Sigmoid colon (tissue), 4 donors: ENCODE data around the gene HRK.

Experiments used
- CTCF ChIP-seq, 4 experiments: fragments of 450-650 bp in 3 of 4; fragments of 200-600 bp in 1 of 4; IDR thresholded peaks; one replicate each; pipeline ENCODE4 v1.5.1; 2016 to 2019; ENCODE audit warnings: antibody characterized with exemption in 4 of 4, mild to moderate bottlenecking in 3 of 4, moderate library complexity in 2 of 4
- POLR2A ChIP-seq, 2 donors: fragments of 450-650 bp; IDR thresholded peaks; one replicate each; pipeline ENCODE4 v1.6.1; 2016; ENCODE audit warnings: antibody characterized with exemption in 2 of 2, mild to moderate bottlenecking in 2 of 2, moderate library complexity in 2 of 2
- POLR2AphosphoS5 ChIP-seq, 4 donors: sonication (generic); formaldehyde crosslinking; IDR thresholded peaks; one replicate each; pipeline ENCODE4 v1.6.1; 2017; ENCODE audit warnings: antibody characterized with exemption in 4 of 4

- TF ChIP-seq CTCF (IDR thresholded peaks at IDR 0.05) (no peak), POLR2A (IDR thresholded peaks at IDR 0.05) (no peak), POLR2AphosphoS5 (IDR thresholded peaks at IDR 0.05) (no peak)
Observed at GRCh38 chr12:116860263-116860662, 21.0 kb downstream of the HRK start.
